Activated CD8-positive, alpha-beta memory T cell treated with anti-CD3 and anti-CD28 coated beads, Interleukin-2, amount 50 U/mL, for 1 hour (primary cell): ENCODE results near the gene THADA.
"Not testable (repeated sequence)": the region's sequence is repeated elsewhere in the genome, so short reads cannot be mapped to it uniquely, and the experiment has no call there.

Experiments
- DNase-seq: peaks from one replicate; pipeline ENCODE4 v3.0.0-alpha.2; 2020; ENCODE audit errors: extremely low read depth

The THADA gene

GRCh38 chr2:43305012-43305411 is 290.8 kb downstream of the THADA start:
- DNase-seq: no peak

- no peak for DNase-seq
Measured at GRCh38 chr2:43303889-43304288, 291.9 kb downstream of the THADA start.

GRCh38 chr2:43302961-43303494 is 292.8 kb downstream of the THADA start:
- DNase-seq: no peak

GRCh38 chr2:43302182-43302960 is 293.5 kb downstream of the THADA start:
- DNase-seq: no peak

GRCh38 chr2:43300781-43301583 is 294.9 kb downstream of the THADA start:
- no peak for DNase-seq

GRCh38 chr2:43300222-43300621 is 295.6 kb downstream of the THADA start:
- no peak for DNase-seq

- no peak for DNase-seq
Measured at GRCh38 chr2:43298500-43298899, 297.3 kb downstream of the THADA start.

- not testable (repeated sequence) for DNase-seq
Measured at GRCh38 chr2:43297740-43298139, 298.1 kb downstream of the THADA start.

- DNase-seq: no peak
Measured at GRCh38 chr2:43294973-43295603, 300.8 kb downstream of the THADA start.

- no peak for DNase-seq
Measured at GRCh38 chr2:43293744-43294695, 301.8 kb downstream of the THADA start.

GRCh38 chr2:43292851-43293743 is 302.7 kb downstream of the THADA start:
- DNase-seq: no peak

- no peak for DNase-seq
Measured at GRCh38 chr2:43292297-43292696, 303.5 kb downstream of the THADA start.

- no peak for DNase-seq
Measured at GRCh38 chr2:43289331-43289730, 306.5 kb downstream of the THADA start.

GRCh38 chr2:43288417-43289305 is 307.2 kb downstream of the THADA start:
- DNase-seq: no peak

GRCh38 chr2:43285987-43286386 is 309.9 kb downstream of the THADA start:
- DNase-seq: no peak

- no peak for DNase-seq
Measured at GRCh38 chr2:43284967-43285366, 310.9 kb downstream of the THADA start.

- not testable (repeated sequence) for DNase-seq
Measured at GRCh38 chr2:43284347-43284746, 311.5 kb downstream of the THADA start.

- no peak for DNase-seq
Measured at GRCh38 chr2:43280994-43281393, 314.8 kb downstream of the THADA start.

GRCh38 chr2:43279317-43279840 is 316.5 kb downstream of the THADA start:
- DNase-seq: no peak
